GM23338 (cell line): ENCODE measurements around the gene ARMC7. TPM values are rescaled to one million over a fixed set of nuclear protein-coding genes. Genes with fewer than 3 reads are reported as not detected.
A peak's percentile ranks its signal among the peaks of the same experiment; 100 is the strongest.
"Not testable (repeated sequence)": the region's sequence is repeated elsewhere in the genome, so short reads cannot be mapped to it uniquely, and the experiment has no call there.

Source experiments
- ATAC-seq: fragments of 200-7000 bp; cut with Tn5 transposase; 3 replicates; pipeline ENCODE4 v1.9.1; 2020
- DNase-seq: peaks from one replicate; pipeline ENCODE4 v3.0.0-alpha.2; 2015; ENCODE audit warnings: low spot score
- H2AFZ ChIP-seq: fragments of 200-600 bp; sonication (generic); 2 replicates; pipeline ENCODE4 v1.8.0; 2016; ENCODE audit warnings: antibody characterized with exemption, mild to moderate bottlenecking, moderate library complexity
- H3F3A ChIP-seq: fragments of 200-600 bp; sonication (generic); replicated peaks from 2 replicates; pipeline ENCODE4 v1.8.0; 2017; ENCODE audit warnings: antibody characterized with exemption, mixed run types, low read depth
- H3K27ac ChIP-seq: fragments of 200-600 bp; sonication (generic); 2 replicates; pipeline ENCODE4 v1.6.1; 2016; ENCODE audit warnings: low read depth
- H3K27me3 ChIP-seq: fragments of 200-600 bp; sonication (generic); 2 replicates; pipeline ENCODE4 v1.8.0; 2016; ENCODE audit warnings: mild to moderate bottlenecking, mixed run types, moderate library complexity; ENCODE audit not compliant: insufficient read depth
- H3K36me3 ChIP-seq: fragments of 200-600 bp; sonication (generic); 2 replicates; pipeline ENCODE4 v1.8.0; 2016; ENCODE audit warnings: mild to moderate bottlenecking; ENCODE audit not compliant: insufficient read depth
- H3K4me1 ChIP-seq: fragments of 200-600 bp; sonication (generic); 2 replicates; pipeline ENCODE4 v1.8.0; 2016; ENCODE audit warnings: mild to moderate bottlenecking, moderate library complexity; ENCODE audit not compliant: insufficient read depth
- H3K4me2 ChIP-seq: fragments of 200-600 bp; sonication (generic); 2 replicates; pipeline ENCODE4 v1.7.1; 2017; ENCODE audit warnings: mixed run types
- H3K4me3 ChIP-seq: fragments of 200-600 bp; sonication (generic); 2 replicates; pipeline ENCODE4 v1.6.1; 2016; ENCODE audit warnings: mixed run types
- H3K79me2 ChIP-seq: fragments of 200-600 bp; sonication (generic); replicated peaks from 2 replicates; pipeline ENCODE4 v1.8.0; 2017; ENCODE audit warnings: mild to moderate bottlenecking; ENCODE audit not compliant: insufficient read depth
- H3K9me2 ChIP-seq: fragments of 200-600 bp; sonication (generic); 2 replicates; pipeline ENCODE4 v1.8.0; 2017; ENCODE audit not compliant: insufficient read depth
- H4K20me1 ChIP-seq: fragments of 200-600 bp; sonication (generic); replicated peaks from 2 replicates; pipeline ENCODE4 v1.8.0; 2017; ENCODE audit warnings: mild to moderate bottlenecking; ENCODE audit not compliant: insufficient read depth
- H3K27ac Mint-ChIP-seq: 2 replicates; pipeline ENCODE4 v1.8.0; 2020; ENCODE audit warnings: inconsistent platforms, mild to moderate bottlenecking, moderate library complexity, mixed read lengths
- H3K27me3 Mint-ChIP-seq: 3 replicates; pipeline ENCODE4 v1.8.0; 2022; ENCODE audit warnings: low read depth, mild to moderate bottlenecking, moderate library complexity, mixed read lengths, inconsistent platforms; ENCODE audit not compliant: insufficient read depth, poor library complexity
- H3K36me3 Mint-ChIP-seq: 3 replicates; pipeline ENCODE4 v1.8.0; 2021; ENCODE audit warnings: low read depth, mild to moderate bottlenecking, inconsistent platforms, moderate library complexity, mixed read lengths
- H3K4me1 Mint-ChIP-seq: 3 replicates; pipeline ENCODE4 v1.8.0; 2020; ENCODE audit warnings: mild to moderate bottlenecking, inconsistent platforms, mixed read lengths
- H3K4me3 Mint-ChIP-seq: 3 replicates; pipeline ENCODE4 v1.8.0; 2021; ENCODE audit warnings: moderate library complexity, mild to moderate bottlenecking, inconsistent platforms, mixed read lengths
- H3K9me3 Mint-ChIP-seq: 3 replicates; pipeline ENCODE4 v1.8.0; 2020; ENCODE audit warnings: moderate library complexity, mild to moderate bottlenecking, inconsistent platforms, mixed read lengths
- ETS1 ChIP-seq: IDR thresholded peaks from 2 replicates; pipeline ENCODE4 v1.6.1; 2016; ENCODE audit warnings: antibody characterized with exemption
- EZH2 ChIP-seq: fragments of 200-600 bp; sonication (generic); IDR thresholded peaks from one replicate; pipeline ENCODE4 v1.8.0; 2017; ENCODE audit warnings: antibody characterized with exemption, mild to moderate bottlenecking, low read depth; ENCODE audit not compliant: unreplicated experiment
- ZNF462 ChIP-seq: fragments of 250-450 bp; sonication (Bioruptor Pico); IDR thresholded peaks from 2 replicates; pipeline ENCODE4 v1.5.0; 2020; ENCODE audit warnings: mild to moderate bottlenecking, moderate library complexity
- polyA plus RNA-seq: library from polyadenylated mRNA; unstranded; fragments of >200 nt; fragmentation: Nextera tagmentation; extraction: Ambion mirVana; gene quantifications from 2 replicates; pipeline ENCODE4 v1.2.1, GENCODE V29; 2016
- total RNA-seq: library from RNA; depleted of rRNA; stranded (reverse); fragments of >200 nt; shearing (Covaris generic); gene quantifications from 2 replicates; pipeline ENCODE4 v1.2.3, GENCODE V29; 2014

The ARMC7 gene
- total and polyA plus RNA-seq, 2 experiments from 2014 or later = 5.6 to 8.4 TPM

- TF ChIP-seq ZNF462 (no peak), EZH2 (no peak), ETS1 (no peak)
Observed at GRCh38 chr17:75126954-75127353, 17.2 kb downstream of the ARMC7 start (continued).

DNA sequence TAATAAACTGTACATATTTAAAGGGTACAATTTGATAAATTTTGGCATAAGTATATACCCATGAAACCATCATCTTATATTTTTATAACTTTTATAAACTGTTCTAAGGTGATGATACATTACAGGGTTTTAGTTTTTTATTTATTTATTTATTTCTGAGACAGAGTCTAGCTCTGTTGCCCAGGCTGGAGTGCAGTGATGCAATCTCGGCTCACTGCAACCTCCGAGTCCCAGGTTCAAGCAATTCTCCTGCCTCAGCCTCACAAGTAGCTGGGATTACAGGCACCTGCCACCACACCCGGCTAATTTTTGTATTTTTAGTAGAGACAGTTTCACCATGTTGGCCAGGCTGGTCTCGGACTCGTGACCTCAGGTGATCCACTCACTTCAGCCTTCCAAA, 18.2 kb downstream of the ARMC7 start:
- H3K79me2 ChIP-seq, H3K27ac ChIP-seq, ATAC-seq, DNase-seq, H3K4me3 ChIP-seq, H3K9me2 ChIP-seq, H3K4me2 ChIP-seq, H3K36me3 ChIP-seq, H3K27ac Mint-ChIP-seq, H4K20me1 ChIP-seq, H3K27me3 ChIP-seq, H2AFZ ChIP-seq, H3K9me3 Mint-ChIP-seq: not testable (repeated sequence)
- Histone ChIP-seq H3F3A (peaks cover 34% of the 10 kb centered on the region), H3K4me1 (peaks cover 14% of the 10 kb centered on the region)
- peaks cover 21% of the 10 kb centered on the region for H3K27me3 Mint-ChIP-seq
- H3K4me1 Mint-ChIP-seq = peaks cover 14% of the 10 kb centered on the region
- peak overlapping the region; percentile 32; the same call in 1 of the 3 replicates for H3K4me3 Mint-ChIP-seq
- peaks cover 17% of the 10 kb centered on the region for H3K36me3 Mint-ChIP-seq
